Activated CD4-positive, alpha-beta memory T cell treated with anti-CD3 and anti-CD28 coated beads for 36 hours (primary cell): Measurements from ENCODE around the gene PTCD1. TPM values are rescaled to one million over a fixed set of nuclear protein-coding genes. Genes with fewer than 3 reads are reported as not detected.

Experiments
- CTCF ChIA-PET: fragments of 350-600 bp; sonication (Branson Sonifier 250); formaldehyde crosslinking; loops from one replicate; lab custom pipeline; 2021; ENCODE audit warnings: antibody characterized with exemption, inconsistent platforms; lab: Charles Lee
- POLR2A ChIA-PET: fragments of 350-600 bp; sonication (Branson Sonifier 250); formaldehyde crosslinking; loops from one replicate; lab custom pipeline; 2021; ENCODE audit warnings: antibody characterized with exemption; lab: Charles Lee
- DNase-seq: peaks from one replicate; pipeline ENCODE4 v3.0.0-alpha.2; 2020
- H3K27ac Mint-ChIP-seq: one replicate; pipeline ENCODE4 v1.8.0; 2021; ENCODE audit warnings: mixed read lengths
- H3K27me3 Mint-ChIP-seq: one replicate; pipeline ENCODE4 v1.8.0; 2021; ENCODE audit warnings: mixed read lengths
- H3K36me3 Mint-ChIP-seq: one replicate; pipeline ENCODE4 v1.8.0; 2021; ENCODE audit warnings: mixed read lengths
- H3K4me1 Mint-ChIP-seq: one replicate; pipeline ENCODE4 v1.8.0; 2021; ENCODE audit warnings: low read depth, mixed read lengths
- H3K4me3 Mint-ChIP-seq: one replicate; pipeline ENCODE4 v1.8.0; 2021; ENCODE audit warnings: mild to moderate bottlenecking, mixed read lengths
- H3K9me3 Mint-ChIP-seq: one replicate; pipeline ENCODE4 v1.8.0; 2021; ENCODE audit warnings: mixed read lengths
- intact Hi-C: fragments of 100-400 bp; cut with micrococcal nuclease; formaldehyde crosslinking; loops from one replicate; pipeline ENCODE4 v1.15.1; 2023
- total RNA-seq, 2 experiments: library from RNA; stranded (reverse); gene quantifications; one replicate each; pipeline ENCODE4 v1.2.3, GENCODE V29; 2021

Gene PTCD1
- total RNA-seq, 2 experiments from 2014 or later: 7.4 TPM

DNA sequence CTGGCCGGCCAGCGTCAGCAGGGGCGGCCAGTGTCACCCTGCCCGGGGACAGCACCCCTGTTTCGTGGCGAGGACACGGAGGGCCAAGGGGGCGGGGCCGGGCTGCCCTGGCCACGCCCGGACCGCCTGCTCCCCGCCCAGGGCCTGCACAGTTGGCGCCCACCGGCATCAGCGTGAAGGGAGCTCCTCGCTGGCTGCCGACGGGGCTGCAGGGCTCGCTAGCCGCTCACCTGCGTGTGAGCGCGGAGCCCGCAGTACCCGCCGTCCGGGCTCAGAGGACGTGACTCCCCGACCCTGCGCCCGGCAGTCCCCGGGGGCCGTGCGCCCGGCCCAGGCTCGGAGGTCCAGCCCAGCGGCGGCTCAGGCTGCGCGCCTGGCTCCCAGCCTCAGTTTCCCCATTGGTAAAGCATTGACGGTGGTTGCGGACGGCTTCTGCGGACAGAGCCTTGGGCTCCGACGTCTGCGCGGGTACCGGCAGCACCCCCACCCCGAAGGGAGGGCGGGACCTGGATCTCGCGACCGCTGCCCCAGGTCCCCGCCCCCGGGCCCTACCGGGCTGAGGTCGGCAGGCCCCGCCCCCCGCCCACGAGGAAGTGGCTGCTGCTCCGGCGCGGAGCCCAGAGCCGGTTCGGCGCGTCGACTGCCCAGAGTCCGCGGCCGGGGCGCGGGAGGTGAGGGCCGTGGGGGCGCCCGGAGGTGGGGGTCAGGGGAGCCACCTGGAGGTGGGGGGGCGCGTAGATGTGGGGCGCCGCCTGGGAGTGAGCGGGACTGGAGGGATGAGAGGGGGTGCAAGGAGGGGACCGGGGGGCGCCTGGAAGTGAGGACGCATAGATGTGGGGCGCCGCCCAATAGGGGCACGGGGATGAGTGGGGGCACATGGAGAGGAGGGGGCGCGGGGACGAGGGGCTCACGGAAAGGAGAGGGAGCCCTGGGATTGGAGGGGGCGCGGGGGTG lies 64.2 kb downstream of the PTCD1 start, which contains the start of gene ARPC1B:
TSS of gene ARPC1B (plus strand) at position 620 of the 954 bp plus-strand sequence. CDS start 10,985 bp downstream, outside the sequence.
- peak within 1 kb of the TSS; percentile 86 for H3K27ac Mint-ChIP-seq
- ChIA-PET POLR2A (interaction anchor here (1.3 to 2.9 kb wide), 3 partner anchors 13 to 34 kb away, joined by 3 to 21 read pairs (median 7); partner anchors contain the start of genes BUD31 and PDAP1), CTCF (interaction anchor here (1.4 kb wide), 1 partner anchor 12 kb away, joined by 3 read pairs; no protein-coding TSS in a partner anchor)
- H3K36me3 Mint-ChIP-seq: peaks cover 20% of the 10 kb centered on the region
- H3K4me1 Mint-ChIP-seq: peaks cover 33% of the 10 kb centered on the region
- DNase-seq: peak; percentile 92
- intact Hi-C loops: loop anchor here (1.0 to 2.0 kb wide), 3 partner anchors 34 to 496 kb away; partner anchors contain the start of genes BUD31, PDAP1 and TRRAP
- no peaks in the 10 kb centered on the region for H3K9me3 Mint-ChIP-seq
- H3K27me3 Mint-ChIP-seq: no peaks in the 10 kb centered on the region
- H3K4me3 Mint-ChIP-seq: peak within 1 kb of the TSS; percentile 84

DNA sequence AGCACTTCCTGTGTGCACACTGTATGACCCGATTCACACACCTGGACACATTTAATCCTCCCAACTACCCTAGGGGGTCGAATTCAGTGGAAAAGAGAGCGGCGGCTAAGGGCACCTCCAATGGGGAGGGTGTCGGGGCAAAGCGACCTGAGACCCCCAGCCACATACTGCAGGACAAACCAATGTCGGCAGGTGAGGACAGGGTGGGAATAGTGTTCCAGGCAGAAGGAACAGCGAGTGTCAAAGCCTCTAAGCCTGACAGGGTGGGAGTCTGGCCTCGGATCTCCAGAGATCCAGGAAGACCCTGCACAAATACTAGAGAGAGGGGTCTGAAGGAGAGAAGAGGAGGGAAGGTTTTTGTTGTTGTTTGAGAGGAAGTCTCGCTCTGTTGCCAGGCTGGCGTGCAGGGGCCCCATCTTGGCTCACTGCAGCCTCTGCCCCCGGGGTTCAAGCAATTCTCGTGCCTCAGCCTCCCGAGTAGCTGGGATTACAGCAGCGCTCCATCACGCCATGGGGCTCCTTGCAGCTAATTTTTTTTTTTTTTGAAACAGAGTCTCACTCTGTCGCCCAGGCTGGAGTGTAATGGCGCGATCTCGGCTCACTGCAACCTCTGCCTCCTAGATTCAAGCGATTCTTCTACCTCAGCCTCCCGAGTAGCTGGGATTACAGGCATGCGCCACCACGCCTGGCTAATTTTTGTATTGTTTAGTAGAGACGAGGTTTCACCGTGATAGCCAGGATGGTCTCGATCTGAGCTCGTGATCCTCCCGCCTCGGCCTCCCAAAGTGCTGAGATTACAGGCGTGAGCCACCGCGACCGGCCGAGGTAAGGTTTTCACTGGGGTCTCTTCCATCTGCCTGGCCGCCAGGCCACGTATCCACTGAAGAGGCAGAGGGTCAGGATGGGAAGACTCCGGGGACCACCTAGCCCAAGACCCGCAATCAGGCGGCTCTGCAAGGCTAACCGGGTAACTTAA lies 65.2 kb downstream of the PTCD1 start:
- ChIA-PET CTCF (interaction anchor here (1.4 kb wide), 1 partner anchor 13 kb away, joined by 3 read pairs; no protein-coding TSS in a partner anchor), POLR2A (interaction anchor here (2.9 kb wide), 1 partner anchor 35 kb away, joined by 21 read pairs; the partner anchor contains the start of genes BUD31 and PDAP1)
- Mint-ChIP-seq H3K9me3 (no peaks in the 10 kb centered on the region), H3K36me3 (peaks cover 16% of the 10 kb centered on the region), H3K4me3 (peak overlapping the region; percentile 64), H3K27me3 (no peaks in the 10 kb centered on the region), H3K27ac (peak overlapping the region; percentile 21), H3K4me1 (peaks cover 25% of the 10 kb centered on the region)
- intact Hi-C loops: loop anchor here (1.0 to 2.0 kb wide), 3 partner anchors 35 to 495 kb away; partner anchors contain the start of genes BUD31, PDAP1 and TRRAP
- no peak for DNase-seq

DNA sequence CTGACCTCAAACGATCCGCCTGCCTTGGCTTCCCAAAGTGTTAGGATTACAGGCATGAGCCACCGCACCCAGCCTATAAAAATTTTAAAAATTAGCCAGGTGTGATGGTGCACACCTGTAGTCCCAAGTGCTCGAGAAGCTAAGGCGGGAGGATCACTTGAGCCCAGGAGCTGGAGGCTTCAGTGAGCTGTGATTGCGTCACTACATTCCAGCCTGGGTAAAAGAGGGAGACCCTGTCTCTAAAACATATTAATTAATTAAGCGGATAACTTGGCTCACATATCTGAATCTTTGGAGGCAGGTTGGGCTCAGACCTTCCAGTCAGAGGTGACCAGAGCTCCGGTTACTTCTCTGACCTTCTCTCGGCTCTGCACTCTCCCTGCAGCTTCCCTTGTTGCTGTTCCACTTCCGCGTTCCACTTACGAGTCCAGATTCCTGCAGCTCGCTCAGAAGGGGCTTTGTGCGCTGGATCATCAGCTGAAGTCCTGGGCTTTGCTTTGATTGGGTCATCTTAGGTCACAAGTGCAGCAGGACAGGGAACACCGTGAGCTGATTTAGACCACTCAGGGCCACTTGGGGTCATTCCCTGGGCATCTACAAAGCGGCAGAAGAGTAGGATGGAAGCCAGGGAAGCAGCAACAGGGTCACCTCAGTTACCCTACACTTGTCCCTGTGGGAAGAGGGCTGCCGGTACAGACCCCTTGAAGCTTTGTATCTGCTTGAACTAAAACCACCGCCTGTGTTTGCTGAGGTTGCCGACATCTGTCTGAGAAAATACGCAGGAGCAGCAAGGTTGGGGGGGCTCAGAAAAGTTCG lies 66.1 kb downstream of the PTCD1 start:
- ChIA-PET POLR2A (interaction anchor here (1.2 kb wide), 1 partner anchor 36 kb away, joined by 3 read pairs; the partner anchor contains the start of genes BUD31 and PDAP1), CTCF (interaction anchor here (0.5 kb wide), 1 partner anchor 56 kb away, joined by 3 read pairs; no protein-coding TSS in a partner anchor)
- H3K27me3 Mint-ChIP-seq: no peaks in the 10 kb centered on the region
- intact Hi-C loops: no loop called here
- H3K4me3 Mint-ChIP-seq: peak overlapping the region; percentile 35
- H3K4me1 Mint-ChIP-seq: peaks cover 17% of the 10 kb centered on the region
- peak overlapping the region; percentile 21 for H3K27ac Mint-ChIP-seq
- H3K9me3 Mint-ChIP-seq: no peaks in the 10 kb centered on the region
- H3K36me3 Mint-ChIP-seq: peaks cover 10% of the 10 kb centered on the region
- no peak for DNase-seq

DNA sequence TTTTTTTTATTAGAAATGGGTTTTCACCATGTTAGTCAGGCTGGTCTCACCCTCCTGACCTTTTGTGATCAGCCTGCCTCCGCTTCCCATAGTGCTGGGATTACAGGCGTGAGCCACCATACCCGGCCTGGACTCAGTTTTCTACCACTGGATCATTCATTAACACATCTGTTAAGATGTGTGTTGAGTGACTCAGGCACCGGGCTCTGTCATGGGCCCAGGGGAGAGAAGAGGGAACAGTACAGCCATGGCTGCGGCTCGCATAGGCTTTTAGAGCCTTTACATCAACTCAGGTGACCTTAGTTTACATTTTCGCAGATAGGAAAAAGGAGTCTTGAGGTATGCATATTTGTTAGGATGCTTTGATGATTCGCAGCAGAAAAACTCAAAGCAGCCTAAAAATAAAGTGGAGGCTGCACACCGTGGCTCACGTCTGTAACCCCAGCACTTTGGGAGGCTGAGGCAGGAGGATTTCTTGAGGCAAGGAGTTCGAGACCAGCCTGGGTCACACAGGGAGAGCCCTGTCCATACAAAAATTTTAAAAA lies 67.2 kb downstream of the PTCD1 start:
- Mint-ChIP-seq H3K36me3 (peaks cover 9% of the 10 kb centered on the region), H3K27ac (no peak overlapping the region), H3K27me3 (no peaks in the 10 kb centered on the region), H3K4me1 (peaks cover 10% of the 10 kb centered on the region), H3K9me3 (no peaks in the 10 kb centered on the region), H3K4me3 (no peak overlapping the region)
- intact Hi-C loops: no loop called here
- ChIA-PET CTCF (no interaction called here), POLR2A (interaction anchor here (1.2 kb wide), 1 partner anchor 37 kb away, joined by 3 read pairs; the partner anchor contains the start of genes BUD31 and PDAP1)
- DNase-seq: no peak

DNA sequence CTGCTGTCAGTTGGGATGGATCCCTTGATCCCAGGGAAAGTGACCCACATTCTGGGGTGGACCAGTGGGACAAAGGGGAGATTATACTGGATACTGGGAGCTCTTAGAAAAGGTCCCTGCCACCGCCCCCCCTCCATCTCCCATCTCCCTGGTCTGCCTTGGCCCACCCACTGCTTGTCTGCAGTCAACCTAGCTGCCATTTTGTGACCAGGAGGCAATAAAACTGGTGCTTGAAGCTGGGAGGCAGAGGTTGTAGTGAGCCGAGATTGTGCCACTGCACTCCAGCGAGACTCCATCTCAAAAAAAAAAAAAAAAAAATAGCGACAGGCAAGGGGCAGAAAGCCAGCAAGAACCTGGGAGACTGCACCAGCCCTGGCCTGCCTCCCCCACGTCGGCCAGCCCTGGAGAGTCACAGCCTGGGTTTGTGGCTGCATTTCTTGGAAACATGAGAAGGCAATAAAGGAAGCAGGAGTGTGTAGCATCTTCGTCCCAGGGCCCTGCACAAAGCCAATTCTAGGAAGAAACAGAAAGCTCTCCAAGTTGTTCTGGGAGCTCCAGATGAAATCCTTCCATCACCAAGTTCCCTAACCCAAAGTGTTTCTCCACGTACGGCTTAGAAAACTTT lies 68.7 kb downstream of the PTCD1 start:
- ChIA-PET POLR2A (no interaction called here), CTCF (no interaction called here)
- Mint-ChIP-seq H3K27ac (peak overlapping the region; percentile 38), H3K4me1 (peaks cover 6% of the 10 kb centered on the region), H3K4me3 (no peak overlapping the region), H3K9me3 (no peaks in the 10 kb centered on the region), H3K27me3 (no peaks in the 10 kb centered on the region), H3K36me3 (peaks cover 18% of the 10 kb centered on the region)
- intact Hi-C loops: no loop called here
- DNase-seq: no peak

DNA sequence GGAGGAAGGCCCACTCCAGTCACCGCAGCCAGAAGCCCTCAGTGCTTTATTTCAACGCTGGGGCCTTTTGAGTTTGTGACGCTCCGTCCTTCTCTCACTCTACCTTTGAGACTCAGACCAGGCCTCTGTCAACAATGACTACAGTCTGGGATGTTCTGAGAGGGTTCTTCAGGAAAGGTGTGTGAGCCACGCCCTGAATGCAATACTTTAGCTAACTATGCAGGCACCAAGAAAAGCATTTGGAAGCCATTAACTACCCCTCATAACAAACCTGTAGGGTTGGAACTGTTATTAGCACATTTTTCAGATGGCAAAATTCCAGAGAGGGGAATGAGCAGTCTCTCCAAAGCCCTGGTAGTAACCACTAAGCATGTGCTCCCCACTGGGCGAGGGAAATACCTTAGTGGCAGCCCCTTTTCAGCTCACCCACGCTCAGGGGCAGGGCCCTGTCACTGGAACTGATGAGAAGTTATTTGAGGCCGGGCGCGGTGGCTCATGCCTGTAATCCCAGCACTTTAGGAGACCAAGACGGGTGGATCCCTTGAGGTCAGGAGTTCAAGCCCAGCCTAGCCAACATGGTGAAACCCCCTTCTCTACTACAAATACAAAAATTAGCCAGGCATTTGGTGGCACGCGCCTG lies 69.7 kb downstream of the PTCD1 start:
- intact Hi-C loops: no loop called here
- ChIA-PET POLR2A (no interaction called here), CTCF (no interaction called here)
- H3K4me3 Mint-ChIP-seq: no peak overlapping the region
- H3K27ac Mint-ChIP-seq: no peak overlapping the region
- H3K36me3 Mint-ChIP-seq: peaks cover 24% of the 10 kb centered on the region
- DNase-seq: no peak
- H3K9me3 Mint-ChIP-seq: no peaks in the 10 kb centered on the region
- H3K4me1 Mint-ChIP-seq: peaks cover 6% of the 10 kb centered on the region
- H3K27me3 Mint-ChIP-seq: no peaks in the 10 kb centered on the region

Other genes with a start within 250 kb of the PTCD1 start
- gene KPNA7, start 230.7 kb downstream of the PTCD1 start, total RNA-seq: not detected
- not detected for gene MYH16, start 166.0 kb downstream of the PTCD1 start, total RNA-seq
- gene ARPC1A, start 112.9 kb downstream of the PTCD1 start, total RNA-seq: 10 to 100 TPM; 66.9 to 70.0 TPM
- gene ARPC1B, start 64.1 kb downstream of the PTCD1 start, total RNA-seq: 100 to 1,000 TPM; 432 to 435 TPM
- 100 to 1,000 TPM; 149 to 162 TPM for gene PDAP1, start 30.2 kb downstream of the PTCD1 start, total RNA-seq
- gene BUD31, start 29.8 kb downstream of the PTCD1 start, total RNA-seq: 100 to 1,000 TPM; 143 to 149 TPM
- 10 to 100 TPM; 57.7 to 60.3 TPM for gene CPSF4, start 145 bp upstream of the PTCD1 start, total RNA-seq
- gene ATP5MF, start 27.4 kb upstream of the PTCD1 start, total RNA-seq: 100 to 1,000 TPM; 366 to 374 TPM
- gene ZNF789, start 34.1 kb upstream of the PTCD1 start, total RNA-seq: 10 to 100 TPM; 14.2 to 15.6 TPM
- gene ZNF394, start 61.5 kb upstream of the PTCD1 start, total RNA-seq: 10 to 100 TPM; 26.2 to 27.7 TPM
- gene ZKSCAN5, start 65.9 kb upstream of the PTCD1 start, total RNA-seq: 1 to 10 TPM; 7.6 to 7.7 TPM
- 1 to 10 TPM; 4.0 to 4.8 TPM for gene FAM200A, start 113.3 kb upstream of the PTCD1 start, total RNA-seq
- 10 to 100 TPM; 47.9 to 49.8 TPM for gene ZNF655, start 119.8 kb upstream of the PTCD1 start, total RNA-seq
- 1 to 10 TPM in 1 of 2 experiments, under 1 TPM in 1; 0.87 to 1.2 TPM for gene TMEM225B, start 159.5 kb upstream of the PTCD1 start, total RNA-seq
- gene ZSCAN25, start 178.1 kb upstream of the PTCD1 start, total RNA-seq: 10 to 100 TPM; 15.9 to 20.3 TPM
- gene CYP3A5, start 241.2 kb upstream of the PTCD1 start, total RNA-seq: not detected